Activated T-helper 2 cell treated with anti-CD3 and anti-CD28 coated beads, Interferon-gamma antibody, Interleukin-2, Interleukin-4, amounts not matched to agents 10 μg/mL and 5 μg/mL and 100 μg/mL, durations not matched to agents 14 hours and 24 hours and 36 hours (primary cell): ENCODE results near the gene CYBC1. TPM values are rescaled to one million over a fixed set of nuclear protein-coding genes. Genes with fewer than 3 reads are reported as not detected.

Source experiments
- DNase-seq: peaks from one replicate; pipeline ENCODE4 v3.0.0; 2021; ENCODE audit warnings: low spot score
- H3K27ac Mint-ChIP-seq: one replicate; pipeline ENCODE4 v1.8.0; 2021; ENCODE audit warnings: mixed read lengths
- H3K27me3 Mint-ChIP-seq: one replicate; pipeline ENCODE4 v1.8.0; 2021; ENCODE audit warnings: low read depth, mixed read lengths
- H3K36me3 Mint-ChIP-seq: one replicate; pipeline ENCODE4 v1.8.0; 2021; ENCODE audit warnings: low read depth, mixed read lengths
- H3K4me1 Mint-ChIP-seq: one replicate; pipeline ENCODE4 v1.8.0; 2021; ENCODE audit warnings: low read depth, mixed read lengths
- H3K4me3 Mint-ChIP-seq: one replicate; pipeline ENCODE4 v1.8.0; 2021; ENCODE audit warnings: low read depth, mild to moderate bottlenecking, moderate library complexity, mixed read lengths
- H3K9me3 Mint-ChIP-seq: one replicate; pipeline ENCODE4 v1.8.0; 2021; ENCODE audit warnings: mixed read lengths
- intact Hi-C: fragments of 100-400 bp; cut with micrococcal nuclease; formaldehyde crosslinking; loops from one replicate; pipeline ENCODE4 v1.15.1; 2023
- total RNA-seq: library from RNA; stranded (reverse); gene quantifications from 2 replicates; pipeline ENCODE4 v1.2.3, GENCODE V29; 2022

The CYBC1 gene
- 252 and 265 TPM in 2 replicates for total RNA-seq

DNA sequence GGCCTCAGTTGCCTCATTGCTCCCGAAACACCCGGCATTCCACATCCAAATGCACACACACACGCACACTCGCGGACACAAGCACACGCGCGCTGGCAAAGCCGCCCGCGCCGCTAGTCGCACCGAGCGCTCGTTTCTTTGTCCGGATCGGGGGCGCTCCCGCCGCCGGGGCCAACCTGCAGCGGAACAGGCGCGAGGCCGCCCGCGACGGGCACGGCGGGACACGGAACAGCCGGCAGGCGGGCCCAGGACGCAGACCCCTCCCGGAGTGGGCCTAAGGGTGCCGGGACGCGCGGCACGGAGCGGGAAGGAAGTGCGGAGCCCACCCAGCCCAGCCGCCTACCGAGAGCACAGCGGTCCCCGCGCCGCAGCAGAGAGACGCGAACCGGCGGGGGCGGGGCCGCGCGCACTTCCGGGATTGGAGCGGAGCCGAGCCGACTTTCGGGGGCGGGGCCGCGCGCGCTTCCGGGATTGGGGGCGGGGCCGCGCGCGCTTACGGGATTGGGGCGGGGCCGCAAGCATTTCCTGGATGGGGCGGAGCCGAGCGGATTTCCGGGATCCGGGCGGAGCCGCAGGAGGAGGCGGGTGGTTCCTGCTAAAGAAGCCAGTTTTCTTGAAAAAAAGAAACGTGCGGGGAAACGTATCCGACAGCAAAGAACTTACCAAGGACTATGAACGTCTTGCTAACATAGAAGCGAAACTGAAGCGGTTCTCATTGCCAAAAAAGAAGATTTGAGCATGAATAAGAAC, at the start of gene CYBC1:
CYBC1 (minus strand) TSS at position 396 of the 750 bp plus-strand sequence. CDS start 1,498 bp downstream, outside the sequence.
- no peaks in the 10 kb centered on the region for H3K27me3 Mint-ChIP-seq
- peak; percentile 91 for DNase-seq
- peaks cover 24% of the 10 kb centered on the region for H3K4me1 Mint-ChIP-seq
- H3K4me3 Mint-ChIP-seq: peak within 1 kb of the TSS; percentile 99
- H3K36me3 Mint-ChIP-seq: peaks cover 38% of the 10 kb centered on the region
- H3K9me3 Mint-ChIP-seq: peaks cover 4% of the 10 kb centered on the region
- H3K27ac Mint-ChIP-seq: peak within 1 kb of the TSS; percentile 99
- intact Hi-C loops: loop anchor here (1.0 to 2.0 kb wide), 2 partner anchors 8 to 32 kb away; partner anchors contain the start of genes HEXD, NARF and OGFOD3

DNA sequence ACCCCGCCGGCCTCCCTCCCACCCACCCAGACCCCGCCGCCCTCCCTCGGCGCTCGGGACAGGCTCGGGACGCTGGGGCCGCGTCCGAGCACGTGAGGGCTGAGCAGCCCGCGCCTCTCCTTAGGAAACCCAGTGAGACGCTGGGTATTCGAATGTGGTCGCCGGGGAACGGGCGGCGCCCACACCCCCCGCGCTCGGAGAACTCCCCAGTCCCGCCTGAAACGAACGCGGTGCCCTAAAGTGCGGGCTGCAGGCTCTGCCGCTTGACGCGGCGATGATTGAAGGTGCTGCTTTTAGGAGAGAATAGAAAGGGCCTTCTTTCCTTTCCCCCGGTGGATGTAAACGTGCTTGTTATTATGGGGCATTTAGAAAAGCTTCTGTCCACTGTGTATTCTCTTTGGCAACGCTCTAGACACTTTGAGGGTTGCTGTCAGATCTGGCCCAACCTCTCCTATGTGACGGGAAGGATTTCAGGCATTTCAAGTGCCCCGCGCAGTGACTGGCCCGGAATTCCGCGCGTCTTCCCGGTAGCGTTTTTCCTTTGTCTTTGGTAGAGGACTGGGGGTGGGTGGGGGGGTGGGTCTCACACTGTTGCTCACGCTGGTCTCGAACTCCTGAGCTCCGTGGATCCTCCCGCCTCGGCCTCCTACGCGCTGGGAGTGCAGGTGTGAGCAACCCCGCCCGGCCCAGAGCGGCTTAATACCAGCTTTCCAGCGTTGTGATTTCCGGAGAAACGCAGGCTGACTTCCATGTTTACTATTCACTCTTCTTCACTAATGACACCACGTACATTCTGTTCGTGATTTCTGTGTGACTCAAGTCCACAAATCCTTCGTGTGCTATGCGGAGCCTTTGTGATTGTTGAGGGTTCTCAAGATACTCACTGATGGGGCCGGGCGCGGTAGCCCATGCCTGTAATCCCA, 47.2 kb upstream of the CYBC1 start:
- Mint-ChIP-seq H3K27me3 (no peaks in the 10 kb centered on the region), H3K27ac (peak overlapping the region; percentile 78), H3K4me1 (peaks cover 23% of the 10 kb centered on the region)

DNA sequence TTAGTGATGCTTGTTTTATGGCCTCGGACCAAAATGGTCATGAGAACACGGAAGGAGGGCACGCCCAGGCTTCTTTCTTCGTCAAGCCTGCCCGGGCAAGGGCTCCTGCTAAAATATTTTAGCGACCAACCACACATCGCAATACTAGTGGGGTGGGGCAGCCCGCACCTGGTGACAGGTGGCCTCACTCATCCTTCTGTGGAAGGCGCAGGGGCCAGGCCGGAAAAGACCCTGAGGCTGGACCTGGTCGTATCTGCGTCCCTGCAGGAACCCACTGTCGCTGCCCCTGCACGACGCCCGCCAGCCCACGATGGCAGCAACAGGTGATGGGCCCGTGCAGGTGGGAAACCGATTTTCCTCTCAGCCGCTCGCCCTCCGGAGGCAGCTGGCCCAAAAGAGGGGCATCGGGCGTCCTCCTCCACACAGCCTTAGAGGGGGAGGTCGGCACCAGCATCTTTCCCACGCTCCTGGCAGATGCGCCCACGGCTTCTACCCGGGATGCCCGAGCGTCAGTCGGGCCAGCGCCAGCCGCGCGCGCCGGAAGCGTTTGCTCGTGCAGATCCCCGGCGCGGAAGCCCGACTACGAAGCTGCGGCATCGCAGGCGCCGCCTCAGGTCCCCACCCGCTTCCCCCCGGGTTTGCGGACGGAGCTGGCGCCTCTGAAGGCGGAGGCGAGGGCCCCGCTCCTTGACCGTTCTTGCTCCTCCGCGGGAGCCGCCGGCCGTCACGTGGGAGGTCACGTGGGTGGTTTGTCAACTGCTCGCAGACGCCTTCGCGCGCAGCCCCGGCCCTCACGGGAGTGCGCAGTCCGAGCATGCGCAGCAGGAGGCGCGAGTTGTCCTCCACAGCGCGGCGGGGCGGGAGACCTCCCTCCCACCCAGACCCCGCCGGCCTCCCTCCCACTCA, 46.2 kb upstream of the CYBC1 start:
- Mint-ChIP-seq H3K4me3 (peak overlapping the region; percentile 64), H3K36me3 (no peaks in the 10 kb centered on the region), H3K4me1 (peaks cover 23% of the 10 kb centered on the region), H3K9me3 (no peaks in the 10 kb centered on the region), H3K27me3 (no peaks in the 10 kb centered on the region), H3K27ac (peak overlapping the region; percentile 19)
- DNase-seq: peak; percentile 90
- intact Hi-C loops: loop anchor here (2.0 kb wide), 1 partner anchor 22 kb away; the partner anchor contains the start of gene FOXK2

More for the DNA sequence above, 47.2 kb upstream of the CYBC1 start:
- no peaks in the 10 kb centered on the region for H3K36me3 Mint-ChIP-seq
- H3K9me3 Mint-ChIP-seq: no peaks in the 10 kb centered on the region
- DNase-seq: peak; percentile 42
- intact Hi-C loops: loop anchor here (2.0 kb wide), 1 partner anchor 21 kb away; the partner anchor contains the start of gene FOXK2
- H3K4me3 Mint-ChIP-seq: peak overlapping the region; percentile 72

DNA sequence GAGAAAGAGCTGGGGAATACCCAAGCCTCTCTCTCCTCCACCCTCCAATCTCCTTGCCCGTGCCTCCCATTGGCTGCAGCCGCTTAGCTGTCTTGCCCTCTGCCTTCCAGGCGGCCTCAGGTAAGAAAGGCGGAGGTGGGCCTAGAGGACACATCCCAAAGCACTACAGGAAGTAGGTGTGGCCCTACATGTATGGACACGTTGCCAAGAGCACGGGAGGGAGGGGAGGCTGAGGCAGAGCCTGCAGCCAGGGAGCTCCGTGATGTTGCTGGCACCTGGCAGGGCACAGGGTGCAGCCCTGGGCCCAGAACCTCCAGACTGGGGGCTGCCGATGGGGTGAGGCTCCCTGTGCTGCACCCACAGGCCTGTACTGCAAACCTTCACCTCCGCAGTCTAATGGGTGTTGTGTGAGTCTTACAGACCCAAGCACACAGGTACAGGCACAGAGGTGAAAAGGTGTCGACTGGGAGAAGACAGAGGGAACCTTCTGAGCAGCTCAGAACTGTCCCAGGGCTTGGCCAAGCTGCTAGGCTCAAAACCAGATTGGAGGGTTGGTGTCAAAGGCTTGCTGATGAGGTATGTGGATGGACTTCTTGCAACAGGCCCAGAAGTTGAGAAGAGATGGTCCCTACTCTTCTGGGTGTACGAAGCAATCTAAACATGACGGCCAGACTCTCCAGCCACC, 45.4 kb upstream of the CYBC1 start:
- H3K27ac Mint-ChIP-seq: peak overlapping the region; percentile 19
- no peaks in the 10 kb centered on the region for H3K27me3 Mint-ChIP-seq
- H3K4me3 Mint-ChIP-seq: peak overlapping the region; percentile 64
- H3K36me3 Mint-ChIP-seq: no peaks in the 10 kb centered on the region
- no peak for DNase-seq
- no peaks in the 10 kb centered on the region for H3K9me3 Mint-ChIP-seq
- H3K4me1 Mint-ChIP-seq: peaks cover 23% of the 10 kb centered on the region
- intact Hi-C loops: loop anchor here (2.0 kb wide), 2 partner anchors 23 to 59 kb away; partner anchors contain the start of gene FOXK2

DNA sequence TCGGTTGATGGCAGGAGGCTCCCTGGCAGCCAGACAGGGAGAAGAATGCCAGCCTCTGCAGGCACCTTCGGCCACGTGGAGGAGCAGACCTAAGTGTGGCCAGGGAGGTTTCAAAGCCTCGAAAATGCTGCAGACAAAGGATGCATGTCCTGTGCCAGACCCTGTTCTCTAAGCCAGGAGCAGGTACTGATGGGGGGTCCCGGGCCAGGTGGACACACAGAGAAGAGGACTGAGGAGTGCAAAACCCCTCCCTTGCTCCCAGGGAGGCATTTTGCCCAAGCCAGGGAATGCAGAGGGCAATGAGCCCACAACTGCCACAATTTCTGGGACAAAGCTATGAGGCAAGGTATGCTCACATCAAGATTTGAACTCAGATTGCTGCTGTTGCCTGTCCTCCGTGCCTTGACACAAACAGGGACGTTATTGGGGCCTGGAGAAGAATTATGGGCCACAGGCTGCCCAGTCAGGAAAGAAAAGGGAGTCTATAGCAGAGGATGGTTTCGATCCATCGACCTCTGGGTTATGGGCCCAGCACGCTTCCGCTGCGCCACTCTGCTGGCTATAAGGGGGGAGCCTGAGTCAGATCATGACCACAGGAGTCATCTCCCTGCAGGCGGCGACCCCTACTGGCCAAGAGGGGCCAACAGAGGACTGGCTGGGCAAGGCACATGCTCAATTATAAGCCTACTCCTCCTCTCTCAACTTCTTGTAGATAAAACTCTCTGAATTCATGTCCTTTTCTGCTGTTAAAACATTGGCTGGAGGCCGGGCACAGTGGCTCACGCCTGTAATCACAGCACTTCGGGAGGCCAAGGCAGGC, 43.9 kb upstream of the CYBC1 start:
- Mint-ChIP-seq H3K27ac (peak overlapping the region; percentile 88), H3K9me3 (no peaks in the 10 kb centered on the region), H3K36me3 (peaks cover under 1% of the 10 kb centered on the region), H3K4me1 (peaks cover 25% of the 10 kb centered on the region), H3K27me3 (no peaks in the 10 kb centered on the region), H3K4me3 (peak overlapping the region; percentile 54)
- DNase-seq: peak; percentile 84
- intact Hi-C loops: loop anchor here (1.0 to 2.0 kb wide), 2 partner anchors 36 to 60 kb away; partner anchors contain the start of gene NARF

DNA sequence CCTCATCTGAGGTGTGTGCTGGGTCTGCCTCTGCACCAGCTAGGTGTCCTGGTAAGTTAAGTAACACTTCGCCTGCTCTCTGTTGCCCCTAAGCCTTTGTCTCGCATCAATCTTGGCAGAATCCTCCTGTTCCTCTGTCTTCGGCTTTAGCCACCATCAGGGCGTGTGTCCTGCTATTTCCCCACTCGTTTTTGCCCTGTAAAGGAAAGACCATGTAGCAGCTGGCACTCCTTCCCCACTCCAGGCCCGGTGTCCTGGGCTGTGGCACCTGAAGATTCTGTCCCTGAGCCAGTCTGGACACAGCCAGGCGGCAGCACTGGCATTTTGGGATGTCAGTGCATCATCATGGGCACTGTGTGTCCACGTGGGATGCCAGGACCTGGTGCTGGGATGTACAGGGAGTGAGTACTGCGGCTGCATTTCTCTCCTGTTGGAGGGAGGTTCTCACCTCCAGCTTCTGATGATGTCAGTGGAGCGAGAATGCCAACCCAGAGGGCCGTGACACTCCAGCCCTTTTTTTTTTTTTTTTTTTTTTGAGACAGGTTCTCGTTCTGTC, 42.8 kb upstream of the CYBC1 start:
- no peak for DNase-seq
- Mint-ChIP-seq H3K27me3 (no peaks in the 10 kb centered on the region), H3K36me3 (peaks cover 12% of the 10 kb centered on the region), H3K9me3 (no peaks in the 10 kb centered on the region), H3K4me1 (peaks cover 19% of the 10 kb centered on the region), H3K4me3 (no peak overlapping the region), H3K27ac (no peak overlapping the region)
- intact Hi-C loops: no loop called here

DNA sequence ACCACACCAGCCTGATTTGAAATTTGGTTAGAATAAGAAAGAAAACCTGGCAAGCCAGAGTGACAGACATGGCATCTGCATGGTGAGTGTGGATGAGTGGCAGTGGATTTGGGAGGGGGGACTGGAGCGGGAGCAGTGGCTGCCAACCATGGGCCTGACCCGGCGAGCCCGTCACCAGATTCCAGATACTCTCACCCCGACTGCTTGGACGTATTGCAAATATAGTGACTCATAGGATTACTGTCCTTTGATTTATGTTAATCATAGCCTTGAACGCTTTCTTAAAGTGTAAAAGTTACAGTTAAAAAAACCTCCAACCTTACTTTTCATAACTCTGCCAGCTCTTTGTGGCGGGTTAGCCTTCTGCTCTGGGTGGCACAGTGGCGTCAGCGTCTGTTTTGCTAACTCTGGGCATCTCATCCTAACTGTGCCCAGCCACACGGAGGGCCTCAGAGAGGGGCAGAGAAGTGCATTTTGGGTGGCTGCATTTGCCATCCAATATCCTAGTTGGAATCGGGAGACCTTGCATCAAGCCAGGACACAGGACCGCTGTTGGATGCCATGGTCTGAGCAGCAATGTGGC, 42.2 kb upstream of the CYBC1 start:
- peaks cover 17% of the 10 kb centered on the region for H3K4me1 Mint-ChIP-seq
- H3K4me3 Mint-ChIP-seq: no peak overlapping the region
- no peaks in the 10 kb centered on the region for H3K27me3 Mint-ChIP-seq
- DNase-seq: no peak
- no peak overlapping the region for H3K27ac Mint-ChIP-seq
- peaks cover 16% of the 10 kb centered on the region for H3K36me3 Mint-ChIP-seq
- no peaks in the 10 kb centered on the region for H3K9me3 Mint-ChIP-seq
- intact Hi-C loops: no loop called here

DNA sequence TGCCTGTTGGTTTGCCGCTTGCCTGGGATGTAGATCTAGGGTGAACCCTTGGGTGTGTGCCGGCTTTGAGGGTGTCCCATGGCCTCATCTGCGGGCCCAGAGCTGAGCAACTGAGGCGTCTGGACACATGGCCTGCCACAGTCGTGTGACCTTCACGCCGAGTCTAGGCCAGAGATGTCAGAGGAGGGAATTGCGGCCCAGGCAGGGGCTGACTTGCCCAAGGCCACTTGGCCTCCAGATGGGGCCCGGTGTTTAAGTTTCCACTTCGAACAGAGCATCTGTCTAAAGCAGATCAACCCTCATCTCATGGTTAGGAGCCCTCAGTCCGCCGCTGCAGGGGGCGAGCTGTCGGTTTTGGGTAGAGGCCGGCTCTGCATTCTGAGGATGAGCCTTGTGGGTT, 41.0 kb upstream of the CYBC1 start:
- Mint-ChIP-seq H3K27ac (no peak overlapping the region), H3K4me1 (peaks cover 14% of the 10 kb centered on the region), H3K27me3 (no peaks in the 10 kb centered on the region), H3K4me3 (no peak overlapping the region), H3K36me3 (peaks cover 25% of the 10 kb centered on the region), H3K9me3 (no peaks in the 10 kb centered on the region)
- no peak for DNase-seq
- intact Hi-C loops: no loop called here

DNA sequence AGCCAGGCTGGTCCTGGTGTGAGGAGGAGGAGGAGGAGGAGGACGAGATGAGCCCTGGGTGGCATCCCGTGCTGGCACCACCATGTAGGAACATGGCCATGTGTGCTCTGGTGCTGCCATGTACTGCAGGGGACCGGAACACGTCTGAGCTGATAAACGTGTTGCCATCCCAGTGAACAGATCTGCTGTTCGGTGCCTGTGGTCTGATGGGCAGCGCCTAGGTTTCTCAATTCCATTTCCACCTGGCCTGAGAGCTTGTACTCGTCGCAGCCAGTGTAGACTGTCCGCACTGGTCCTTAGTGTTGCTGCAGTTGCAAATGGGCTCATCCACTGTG, 40.6 kb upstream of the CYBC1 start:
- Mint-ChIP-seq H3K36me3 (peaks cover 29% of the 10 kb centered on the region), H3K27me3 (no peaks in the 10 kb centered on the region), H3K27ac (no peak overlapping the region), H3K4me3 (no peak overlapping the region), H3K4me1 (peaks cover 15% of the 10 kb centered on the region), H3K9me3 (no peaks in the 10 kb centered on the region)
- intact Hi-C loops: no loop called here
- no peak for DNase-seq

DNA sequence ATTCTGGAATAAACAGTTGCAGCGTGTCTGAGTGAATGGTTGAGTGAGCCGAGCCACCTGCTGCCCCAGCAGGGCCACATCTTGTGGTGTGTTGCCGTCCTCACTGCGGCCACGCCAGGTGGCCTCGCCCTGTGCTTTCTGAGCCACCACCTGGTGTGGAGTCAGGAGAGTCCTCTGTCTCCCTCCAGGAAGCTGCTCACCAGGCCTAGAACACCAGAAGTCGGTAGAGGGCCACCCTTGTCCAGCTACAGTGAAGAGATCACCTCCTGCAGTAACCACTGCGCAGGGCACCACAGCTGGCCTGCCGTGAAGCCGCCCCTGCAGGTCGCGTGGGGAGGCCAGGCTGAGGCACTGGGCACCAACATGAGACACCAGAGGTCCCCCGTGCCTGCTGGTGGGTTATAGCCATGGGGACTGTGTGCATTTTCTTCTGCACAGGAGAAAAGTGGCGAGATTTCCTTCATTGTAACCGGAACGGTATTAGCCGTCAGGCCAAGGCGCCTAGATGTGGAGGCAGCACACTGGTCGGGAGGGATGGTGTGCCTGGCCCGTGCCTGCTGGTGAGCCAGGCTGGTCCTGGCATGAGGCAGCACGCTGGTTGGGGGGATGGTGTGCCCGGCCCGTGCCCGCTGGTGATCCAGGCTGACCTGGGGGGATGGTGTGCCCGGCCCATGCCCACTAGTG, 40.1 kb upstream of the CYBC1 start:
- Mint-ChIP-seq H3K9me3 (no peaks in the 10 kb centered on the region), H3K4me1 (peaks cover 16% of the 10 kb centered on the region), H3K4me3 (no peak overlapping the region), H3K27me3 (no peaks in the 10 kb centered on the region), H3K36me3 (peaks cover 34% of the 10 kb centered on the region), H3K27ac (no peak overlapping the region)
- DNase-seq: no peak
- intact Hi-C loops: no loop called here
